SK-N-SH (cell line): ENCODE measurements around the gene SDS. TPM values are rescaled to one million over a fixed set of nuclear protein-coding genes. Genes with fewer than 3 reads are reported as not detected.

ENCODE experiments used
- CTCF ChIA-PET: fragments of 300-600, 350-600 bp; formaldehyde crosslinking; extraction: SDS; loops from one replicate; lab custom pipeline; 2021; lab: Yijun Ruan, JAX
- POLR2A ChIA-PET: fragments of 350-600 bp; sonication (Branson Sonifier 250); formaldehyde crosslinking; extraction: SDS; loops from one replicate; lab custom pipeline; 2020; ENCODE audit warnings: antibody characterized with exemption, inconsistent platforms; lab: Yijun Ruan, JAX
- DNase-seq: peaks from one replicate; pipeline ENCODE4 v3.0.0; 2012
- H2AFZ ChIP-seq: fragments of 200-600 bp; sonication (generic); 2 replicates; pipeline ENCODE4 v1.8.1; 2016; ENCODE audit warnings: antibody characterized with exemption, mild to moderate bottlenecking, low read depth
- H3F3A ChIP-seq: fragments of 200-600 bp; sonication (generic); replicated peaks from 2 replicates; pipeline ENCODE3; 2016; ENCODE audit warnings: antibody characterized with exemption, mild to moderate bottlenecking; ENCODE audit not compliant: insufficient read depth
- H3K27ac ChIP-seq, 2 experiments: fragments of 200-500 bp in 1 of 2; fragments of 200-600 bp in 1 of 2; sonication (Bioruptor generic) in 1 of 2; sonication (generic), shearing (Covaris generic) in 1 of 2; 2 replicates each; pipeline versions ENCODE4 v1.5.1 to v1.6.1; 2014 to 2016; ENCODE audit warnings: low read depth in 2 of 2, inconsistent platforms in 1 of 2, low read length in 1 of 2, mild to moderate bottlenecking in 1 of 2, mixed read lengths in 1 of 2
- H3K27me3 ChIP-seq: fragments of 200-600 bp; sonication (generic), shearing (Covaris generic); 2 replicates; pipeline ENCODE4 v1.6.1; 2016; ENCODE audit warnings: mixed run types; ENCODE audit not compliant: insufficient read depth
- H3K36me3 ChIP-seq, 2 experiments: fragments of 200-500 bp in 1 of 2; fragments of 200-600 bp in 1 of 2; sonication (Bioruptor generic) in 1 of 2; sonication (generic) in 1 of 2; replicated peaks in 1 of 2; 2 replicates each; pipeline versions ENCODE3 to v1.5.1; 2014 to 2016; ENCODE audit warnings: low read length in 1 of 2, mild to moderate bottlenecking in 1 of 2; ENCODE audit not compliant: insufficient read depth in 2 of 2, control insufficient read depth in 1 of 2
- H3K4me1 ChIP-seq, 2 experiments: fragments of 200-500 bp in 1 of 2; fragments of 200-600 bp in 1 of 2; sonication (Bioruptor generic) in 1 of 2; sonication (generic), shearing (Covaris generic) in 1 of 2; 2 replicates each; pipeline versions ENCODE4 v1.5.1 to v1.6.1; 2014 to 2016; ENCODE audit warnings: low read depth in 1 of 2, low read length in 1 of 2, mixed run types in 1 of 2; ENCODE audit not compliant: insufficient read depth in 2 of 2, control insufficient read depth in 1 of 2
- H3K4me2 ChIP-seq: fragments of 200-600 bp; sonication (generic), shearing (Covaris generic); 2 replicates; pipeline ENCODE4 v1.6.1; 2017; ENCODE audit warnings: mixed run types
- H3K4me3 ChIP-seq, 2 experiments: fragments of 200-500 bp in 1 of 2; fragments of 200-600 bp in 1 of 2; sonication (Bioruptor generic) in 1 of 2; sonication (generic), shearing (Covaris generic) in 1 of 2; 2 replicates each; pipeline versions ENCODE4 v1.5.1 to v1.8.1; 2014 to 2016; ENCODE audit warnings: low read depth in 2 of 2, inconsistent platforms in 1 of 2, low read length in 1 of 2, mild to moderate bottlenecking in 1 of 2, mixed read lengths in 1 of 2, moderate library complexity in 1 of 2
- H3K79me2 ChIP-seq: fragments of 200-600 bp; sonication (generic); 2 replicates; pipeline ENCODE4 v1.8.1; 2017; ENCODE audit warnings: mild to moderate bottlenecking; ENCODE audit not compliant: insufficient read depth
- H3K9ac ChIP-seq: fragments of 200-600 bp; sonication (generic); 2 replicates; pipeline ENCODE4 v1.6.1; 2017; ENCODE audit warnings: mixed run types
- H3K9me2 ChIP-seq: fragments of 200-600 bp; sonication (generic); 2 replicates; pipeline ENCODE4 v1.6.1; 2017; ENCODE audit warnings: mixed run types
- H3K9me3 ChIP-seq: fragments of 200-600 bp; sonication (generic); 2 replicates; pipeline ENCODE4 v1.6.1; 2017; ENCODE audit warnings: mixed run types, mild to moderate bottlenecking, moderate library complexity
- H4K20me1 ChIP-seq: fragments of 200-600 bp; sonication (generic); 2 replicates; pipeline ENCODE4 v1.6.1; 2017; ENCODE audit warnings: mild to moderate bottlenecking, mixed run types; ENCODE audit not compliant: insufficient read depth
- EP300 ChIP-seq, 2 experiments: IDR thresholded peaks; 2 replicates each; pipeline versions ENCODE4 v1.4.0 to v1.6.1; 2012; ENCODE audit warnings: borderline replicate concordance in 1 of 2, low read depth in 1 of 2, low read length in 1 of 2
- EZH2phosphoT487 ChIP-seq: fragments of 200-600 bp; sonication (generic); IDR thresholded peaks from 2 replicates; pipeline ENCODE4 v1.6.1; 2017; ENCODE audit warnings: low read depth, mixed run types, mild to moderate bottlenecking, antibody characterized with exemption, moderate library complexity, borderline replicate concordance
- FOSL2 ChIP-seq: IDR thresholded peaks from 2 replicates; pipeline ENCODE4 v1.4.0; 2012; ENCODE audit warnings: low read depth, mild to moderate bottlenecking, moderate library complexity, borderline replicate concordance
- FOXJ3 ChIP-seq: sonication (generic); formaldehyde crosslinking; IDR thresholded peaks from 2 replicates; pipeline ENCODE4 v1.5.1; 2020; ENCODE audit warnings: mild to moderate bottlenecking, missing genetic modification reagents
- GABPA ChIP-seq: IDR thresholded peaks from 2 replicates; pipeline ENCODE4 v1.4.0; 2012; ENCODE audit warnings: low read depth, mild to moderate bottlenecking
- GATA2 ChIP-seq: sonication (generic); formaldehyde crosslinking; IDR thresholded peaks from 2 replicates; pipeline ENCODE4 v1.5.0; 2020; ENCODE audit warnings: mild to moderate bottlenecking, missing genetic modification reagents
- MEF2A ChIP-seq: IDR thresholded peaks from 2 replicates; pipeline ENCODE4 v1.4.0; 2012; ENCODE audit warnings: low read depth, borderline replicate concordance
- MXI1 ChIP-seq: IDR thresholded peaks from 2 replicates; pipeline ENCODE4 v1.6.1; 2012; ENCODE audit warnings: mild to moderate bottlenecking, low read depth, low read length, improper control_type of control experiment
- NFIC ChIP-seq: IDR thresholded peaks from 2 replicates; pipeline ENCODE4 v1.4.0; 2012; ENCODE audit warnings: borderline replicate concordance
- PBX3 ChIP-seq: IDR thresholded peaks from 2 replicates; pipeline ENCODE4; 2012
- POLR2AphosphoS5 ChIP-seq: IDR thresholded peaks from 2 replicates; pipeline ENCODE4 v1.6.1; 2012; ENCODE audit warnings: low read depth, low read length
- RAD21 ChIP-seq: IDR thresholded peaks from 2 replicates; pipeline ENCODE4 v1.6.1; 2012; ENCODE audit warnings: mild to moderate bottlenecking, low read length
- RCOR1 ChIP-seq: fragments of 150-350 bp; IDR thresholded peaks from 2 replicates; pipeline ENCODE4 v1.6.1; 2017; ENCODE audit warnings: antibody characterized with exemption, low read length
- RFX5 ChIP-seq: IDR thresholded peaks from 2 replicates; pipeline ENCODE4 v1.6.1; 2012; ENCODE audit warnings: mild to moderate bottlenecking, improper control_type of control experiment, low read length
- SMC3 ChIP-seq: IDR thresholded peaks from 2 replicates; pipeline ENCODE4 v1.6.1; 2012; ENCODE audit warnings: low read depth, low read length, improper control_type of control experiment
- YY1 ChIP-seq: IDR thresholded peaks from 2 replicates; pipeline ENCODE4 v1.4.0; 2012; ENCODE audit warnings: low read depth, mild to moderate bottlenecking
- WGBS: methylation state at CpG from one replicate; pipeline ENCODE4 v1.1.6; 2017; ENCODE audit warnings: low lambda C conversion rate; 5-methylcytosine and 5-hydroxymethylcytosine counted together
- polyA plus RNA-seq, 3 experiments: library from polyadenylated mRNA; depleted of rRNA; stranded (reverse); fragments of >200 nt; gene quantifications; 2 replicates each; pipeline ENCODE4 v1.2.3, GENCODE V29; 2012
- TF ChIP-seq, protein P1 (sequence below): IDR thresholded peaks from 2 replicates; pipeline ENCODE4 v1.4.0; 2012; ENCODE audit warnings: low read depth, borderline replicate concordance
- TF ChIP-seq, protein P2 (sequence below): fragments of 150-350 bp; IDR thresholded peaks from 2 replicates; pipeline ENCODE4 v1.6.1; 2016; ENCODE audit warnings: mild to moderate bottlenecking, low read depth, low read length
- TF ChIP-seq, protein P3 (sequence below): fragments of 150-350 bp; IDR thresholded peaks from 2 replicates; pipeline ENCODE4 v1.6.1; 2017; ENCODE audit warnings: antibody characterized with exemption, low read length, low read depth, borderline replicate concordance
- TF ChIP-seq, protein P4 (sequence below): IDR thresholded peaks from 2 replicates; pipeline ENCODE4 v1.4.0; 2012; ENCODE audit warnings: low read depth

SDS gene
- polyA plus RNA-seq, 1 of the 3 experiments (the other 2 are of a cell fraction): 0.08 TPM

DNA sequence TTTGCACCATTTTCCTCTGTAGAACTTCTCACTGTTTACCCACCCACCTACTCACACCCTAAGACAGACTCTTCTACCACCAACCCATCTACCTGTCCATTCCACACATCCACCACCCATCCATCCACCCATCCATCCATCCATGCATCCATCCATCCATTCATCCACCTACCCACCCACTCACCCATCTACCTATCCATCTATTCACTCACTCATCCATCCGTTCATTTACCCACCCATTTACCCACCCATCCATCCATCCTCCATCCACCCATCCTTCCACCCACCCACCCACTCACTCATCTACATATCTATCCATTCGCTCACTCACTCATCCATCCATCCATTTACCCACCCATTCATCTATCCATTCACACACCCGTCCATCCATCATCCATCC, 30.2 kb downstream of the SDS start:
- Histone ChIP-seq H3K27me3 (no peaks in the 10 kb centered on the region), H3K36me3 (peaks cover 6 to 8% of the 10 kb centered on the region in 2 experiments), H3K9ac (no peak overlapping the region), H3K4me1 (no peaks in the 10 kb centered on the region), H3K4me2 (no peak overlapping the region), H3K9me2 (no peaks in the 10 kb centered on the region), H3K9me3 (no peaks in the 10 kb centered on the region), H3K79me2 (no peaks in the 10 kb centered on the region), H3K27ac (no peak overlapping the region), H2AFZ (no peak overlapping the region), H4K20me1 (no peaks in the 10 kb centered on the region), H3F3A (no peaks in the 10 kb centered on the region), H3K4me3 (no peak overlapping the region)
- CTCF ChIA-PET: no interaction called here
- WGBS: 94% methylated on average over 3 of the region's 3 CpGs
- POLR2A ChIA-PET: no interaction called here
- DNase-seq: no peak
- TF ChIP-seq MXI1: no peak
- no peak for TF ChIP-seq GATA2 (CRISPR knock-in tag)
- no peak for TF ChIP-seq EZH2phosphoT487
- no peak for TF ChIP-seq RFX5
- no peak for TF ChIP-seq MEF2A
- no peak for TF ChIP-seq FOSL2
- TF ChIP-seq PBX3: no peak
- no peak for TF ChIP-seq EP300 (IDR thresholded peaks at IDR 0.05; ENCODE audit: borderline replicate concordance in 1 of 2, low read depth in 1 of 2, low read length in 1 of 2)
- TF ChIP-seq GABPA: no peak
- TF ChIP-seq RCOR1: no peak
- no peak for TF ChIP-seq RAD21
- no peak for TF ChIP-seq YY1
- TF ChIP-seq, protein P1, sequence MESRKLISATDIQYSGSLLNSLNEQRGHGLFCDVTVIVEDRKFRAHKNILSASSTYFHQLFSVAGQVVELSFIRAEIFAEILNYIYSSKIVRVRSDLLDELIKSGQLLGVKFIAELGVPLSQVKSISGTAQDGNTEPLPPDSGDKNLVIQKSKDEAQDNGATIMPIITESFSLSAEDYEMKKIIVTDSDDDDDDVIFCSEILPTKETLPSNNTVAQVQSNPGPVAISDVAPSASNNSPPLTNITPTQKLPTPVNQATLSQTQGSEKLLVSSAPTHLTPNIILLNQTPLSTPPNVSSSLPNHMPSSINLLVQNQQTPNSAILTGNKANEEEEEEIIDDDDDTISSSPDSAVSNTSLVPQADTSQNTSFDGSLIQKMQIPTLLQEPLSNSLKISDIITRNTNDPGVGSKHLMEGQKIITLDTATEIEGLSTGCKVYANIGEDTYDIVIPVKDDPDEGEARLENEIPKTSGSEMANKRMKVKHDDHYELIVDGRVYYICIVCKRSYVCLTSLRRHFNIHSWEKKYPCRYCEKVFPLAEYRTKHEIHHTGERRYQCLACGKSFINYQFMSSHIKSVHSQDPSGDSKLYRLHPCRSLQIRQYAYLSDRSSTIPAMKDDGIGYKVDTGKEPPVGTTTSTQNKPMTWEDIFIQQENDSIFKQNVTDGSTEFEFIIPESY: no peak
- no peak for TF ChIP-seq FOXJ3 (CRISPR knock-in tag)
- TF ChIP-seq, protein P2, sequence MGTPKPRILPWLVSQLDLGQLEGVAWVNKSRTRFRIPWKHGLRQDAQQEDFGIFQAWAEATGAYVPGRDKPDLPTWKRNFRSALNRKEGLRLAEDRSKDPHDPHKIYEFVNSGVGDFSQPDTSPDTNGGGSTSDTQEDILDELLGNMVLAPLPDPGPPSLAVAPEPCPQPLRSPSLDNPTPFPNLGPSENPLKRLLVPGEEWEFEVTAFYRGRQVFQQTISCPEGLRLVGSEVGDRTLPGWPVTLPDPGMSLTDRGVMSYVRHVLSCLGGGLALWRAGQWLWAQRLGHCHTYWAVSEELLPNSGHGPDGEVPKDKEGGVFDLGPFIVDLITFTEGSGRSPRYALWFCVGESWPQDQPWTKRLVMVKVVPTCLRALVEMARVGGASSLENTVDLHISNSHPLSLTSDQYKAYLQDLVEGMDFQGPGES: no peak
- no peak for TF ChIP-seq NFIC
- no peak for TF ChIP-seq SMC3
- TF ChIP-seq, protein P3, sequence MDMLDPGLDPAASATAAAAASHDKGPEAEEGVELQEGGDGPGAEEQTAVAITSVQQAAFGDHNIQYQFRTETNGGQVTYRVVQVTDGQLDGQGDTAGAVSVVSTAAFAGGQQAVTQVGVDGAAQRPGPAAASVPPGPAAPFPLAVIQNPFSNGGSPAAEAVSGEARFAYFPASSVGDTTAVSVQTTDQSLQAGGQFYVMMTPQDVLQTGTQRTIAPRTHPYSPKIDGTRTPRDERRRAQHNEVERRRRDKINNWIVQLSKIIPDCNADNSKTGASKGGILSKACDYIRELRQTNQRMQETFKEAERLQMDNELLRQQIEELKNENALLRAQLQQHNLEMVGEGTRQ: no peak
- no peak for TF ChIP-seq POLR2AphosphoS5
- TF ChIP-seq, protein P4, sequence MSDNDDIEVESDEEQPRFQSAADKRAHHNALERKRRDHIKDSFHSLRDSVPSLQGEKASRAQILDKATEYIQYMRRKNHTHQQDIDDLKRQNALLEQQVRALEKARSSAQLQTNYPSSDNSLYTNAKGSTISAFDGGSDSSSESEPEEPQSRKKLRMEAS: no peak
